ENCODE measurements around the gene XIRP2.
A peak's percentile ranks its signal among the peaks of the same experiment; 100 is the strongest.

XIRP2 gene

GRCh38 chr2:166897666-166898065 lies 9.4 kb downstream of the XIRP2 start:
- Histone ChIP-seq H3K4ac (ENCODE audit: low read length) (no peak overlapping the region), H2BK5ac (ENCODE audit: low read length) (no peak overlapping the region), H3K4me2 (ENCODE audit: insufficient read depth, low read length, poor library complexity, severe bottlenecking) (no peak overlapping the region), H2BK120ac (ENCODE audit: low read depth, low read length) (no peak overlapping the region), H2AFZ (ENCODE audit: low read length) (no peak overlapping the region), H2BK15ac (ENCODE audit: low read length) (no peak overlapping the region), H3K9me3 (replicated peaks in 1 of 2; ENCODE audit: control insufficient read depth in 2 of 2, insufficient read depth in 1 of 2, low read depth in 1 of 2, low read length in 2 of 2) (peaks cover 0 to 2% of the 10 kb centered on the region in 2 donors), H3K27ac (replicated peaks; ENCODE audit: low read length) (no peak overlapping the region), H2AK5ac (ENCODE audit: low read depth, low read length) (no peak overlapping the region), H3K79me1 (ENCODE audit: low read depth, low read length) (no peaks in the 10 kb centered on the region), H3K27me3 (ENCODE audit: control insufficient read depth in 3 of 3, insufficient read depth in 3 of 3, low read depth in 1 of 3, low read length in 3 of 3) (no peaks in the 10 kb centered on the region), H3K9ac (ENCODE audit: low read depth, low read length, poor library complexity) (no peak overlapping the region), H4K91ac (ENCODE audit: low read depth, low read length, poor library complexity) (no peak overlapping the region), H3K23ac (ENCODE audit: low read depth, low read length, poor library complexity) (no peak overlapping the region), H4K8ac (ENCODE audit: low read depth, low read length) (no peak overlapping the region), H3K4me1 (ENCODE audit: control insufficient read depth in 2 of 2, insufficient read depth in 1 of 2, low read depth in 1 of 2, low read length in 2 of 2) (no peaks in the 10 kb centered on the region), H3K36me3 (replicated peaks in 1 of 2; ENCODE audit: control insufficient read depth in 2 of 2, insufficient read depth in 2 of 2, low read length in 2 of 2) (no peaks in the 10 kb centered on the region), H3K18ac (ENCODE audit: low read length) (no peak overlapping the region), H3K14ac (ENCODE audit: low read length) (no peak overlapping the region), H3K4me3 (ENCODE audit: low read length in 2 of 2) (no peak overlapping the region), H2BK12ac (ENCODE audit: low read length) (no peak overlapping the region)
- DNase-seq (ENCODE audit: low spot score) = no peak

GRCh38 chr2:166899676-166900075 lies 11.4 kb downstream of the XIRP2 start:
- H3K9me3 ChIP-seq (replicated peaks in 1 of 2; ENCODE audit: control insufficient read depth in 2 of 2, insufficient read depth in 1 of 2, low read depth in 1 of 2, low read length in 2 of 2) = peaks cover 0 to 2% of the 10 kb centered on the region in 2 donors
- no peak overlapping the region for H2BK15ac ChIP-seq (ENCODE audit: low read length)
- no peaks in the 10 kb centered on the region for H3K4me1 ChIP-seq (ENCODE audit: control insufficient read depth in 2 of 2, insufficient read depth in 1 of 2, low read depth in 1 of 2, low read length in 2 of 2)
- no peaks in the 10 kb centered on the region for H3K27me3 ChIP-seq (ENCODE audit: control insufficient read depth in 3 of 3, insufficient read depth in 3 of 3, low read depth in 1 of 3, low read length in 3 of 3)
- no peak overlapping the region for H2BK5ac ChIP-seq (ENCODE audit: low read length)
- H2AK5ac ChIP-seq (ENCODE audit: low read depth, low read length) = no peak overlapping the region
- no peak overlapping the region for H4K91ac ChIP-seq (ENCODE audit: low read depth, low read length, poor library complexity)
- no peak overlapping the region for H3K4me3 ChIP-seq (ENCODE audit: low read length in 2 of 2)
- H2AFZ ChIP-seq (ENCODE audit: low read length) = no peak overlapping the region
- H3K79me1 ChIP-seq (ENCODE audit: low read depth, low read length) = no peaks in the 10 kb centered on the region
- no peak for DNase-seq (ENCODE audit: low spot score)
- H4K8ac ChIP-seq (ENCODE audit: low read depth, low read length) = no peak overlapping the region
- no peak overlapping the region for H3K18ac ChIP-seq (ENCODE audit: low read length)
- H2BK12ac ChIP-seq (ENCODE audit: low read length) = no peak overlapping the region
- H3K4me2 ChIP-seq (ENCODE audit: insufficient read depth, low read length, poor library complexity, severe bottlenecking) = no peak overlapping the region
- H3K23ac ChIP-seq (ENCODE audit: low read depth, low read length, poor library complexity) = no peak overlapping the region
- no peak overlapping the region for H3K9ac ChIP-seq (ENCODE audit: low read depth, low read length, poor library complexity)
- H2BK120ac ChIP-seq (ENCODE audit: low read depth, low read length) = no peak overlapping the region
- H3K36me3 ChIP-seq (replicated peaks in 1 of 2; ENCODE audit: control insufficient read depth in 2 of 2, insufficient read depth in 2 of 2, low read length in 2 of 2) = no peaks in the 10 kb centered on the region
- WGBS, 2 donors (ENCODE audit: extremely low coverage in 2 of 2, insufficient read length in 2 of 2, insufficient replicate concordance in 1 of 2) = no CpG with 5 or more reads among the region's 5 CpGs
- no peak overlapping the region for H3K4ac ChIP-seq (ENCODE audit: low read length)
- no peak overlapping the region for H3K14ac ChIP-seq (ENCODE audit: low read length)
- H3K27ac ChIP-seq (replicated peaks; ENCODE audit: low read length) = no peak overlapping the region

- no peak overlapping the region for H3K23ac ChIP-seq (ENCODE audit: low read depth, low read length, poor library complexity)
- H3K27ac ChIP-seq (replicated peaks; ENCODE audit: low read length) = no peak overlapping the region
- no peak overlapping the region for H3K9ac ChIP-seq (ENCODE audit: low read depth, low read length, poor library complexity)
- peak overlapping the region; percentile 25 for H2AFZ ChIP-seq (ENCODE audit: low read length)
- no peaks in the 10 kb centered on the region for H3K4me1 ChIP-seq (ENCODE audit: control insufficient read depth in 2 of 2, insufficient read depth in 1 of 2, low read depth in 1 of 2, low read length in 2 of 2)
- no peak overlapping the region for H2BK120ac ChIP-seq (ENCODE audit: low read depth, low read length)
- no peaks in the 10 kb centered on the region for H3K36me3 ChIP-seq (replicated peaks in 1 of 2; ENCODE audit: control insufficient read depth in 2 of 2, insufficient read depth in 2 of 2, low read length in 2 of 2)
- no peaks in the 10 kb centered on the region for H3K27me3 ChIP-seq (ENCODE audit: control insufficient read depth in 3 of 3, insufficient read depth in 3 of 3, low read depth in 1 of 3, low read length in 3 of 3)
- H3K18ac ChIP-seq (ENCODE audit: low read length) = no peak overlapping the region
- H2BK12ac ChIP-seq (ENCODE audit: low read length) = no peak overlapping the region
- no peak overlapping the region for H3K4me3 ChIP-seq (ENCODE audit: low read length in 2 of 2)
- no peak overlapping the region for H2BK15ac ChIP-seq (ENCODE audit: low read length)
- no peak overlapping the region for H3K4ac ChIP-seq (ENCODE audit: low read length)
- H4K8ac ChIP-seq (ENCODE audit: low read depth, low read length) = no peak overlapping the region
- no CpG with 5 or more reads among the region's 2 CpGs for WGBS, 2 donors (ENCODE audit: extremely low coverage in 2 of 2, insufficient read length in 2 of 2, insufficient replicate concordance in 1 of 2)
- no peak overlapping the region for H2AK5ac ChIP-seq (ENCODE audit: low read depth, low read length)
- no peaks in the 10 kb centered on the region for H3K79me1 ChIP-seq (ENCODE audit: low read depth, low read length)
- no peak overlapping the region for H3K14ac ChIP-seq (ENCODE audit: low read length)
- H4K91ac ChIP-seq (ENCODE audit: low read depth, low read length, poor library complexity) = no peak overlapping the region
- no peaks in the 10 kb centered on the region for H3K9me3 ChIP-seq (replicated peaks in 1 of 2; ENCODE audit: control insufficient read depth in 2 of 2, insufficient read depth in 1 of 2, low read depth in 1 of 2, low read length in 2 of 2)
- H3K4me2 ChIP-seq (ENCODE audit: insufficient read depth, low read length, poor library complexity, severe bottlenecking) = no peak overlapping the region
- peak; percentile 6 for DNase-seq (ENCODE audit: low spot score)
- no peak overlapping the region for H2BK5ac ChIP-seq (ENCODE audit: low read length)
Observed at GRCh38 chr2:166900700-166901099, 12.4 kb downstream of the XIRP2 start.

- H2AK5ac ChIP-seq (ENCODE audit: low read depth, low read length) = no peak overlapping the region
- no peak overlapping the region for H3K27ac ChIP-seq (replicated peaks; ENCODE audit: low read length)
- H3K36me3 ChIP-seq (replicated peaks in 1 of 2; ENCODE audit: control insufficient read depth in 2 of 2, insufficient read depth in 2 of 2, low read length in 2 of 2) = no peaks in the 10 kb centered on the region
- no peaks in the 10 kb centered on the region for H3K9me3 ChIP-seq (replicated peaks in 1 of 2; ENCODE audit: control insufficient read depth in 2 of 2, insufficient read depth in 1 of 2, low read depth in 1 of 2, low read length in 2 of 2)
- H3K4me1 ChIP-seq (ENCODE audit: control insufficient read depth in 2 of 2, insufficient read depth in 1 of 2, low read depth in 1 of 2, low read length in 2 of 2) = no peaks in the 10 kb centered on the region
- no peak overlapping the region for H3K4me3 ChIP-seq (ENCODE audit: low read length in 2 of 2)
- DNase-seq (ENCODE audit: low spot score) = no peak
- H3K23ac ChIP-seq (ENCODE audit: low read depth, low read length, poor library complexity) = no peak overlapping the region
- no peak overlapping the region for H2BK5ac ChIP-seq (ENCODE audit: low read length)
- H2BK120ac ChIP-seq (ENCODE audit: low read depth, low read length) = no peak overlapping the region
- H2BK15ac ChIP-seq (ENCODE audit: low read length) = no peak overlapping the region
- no peak overlapping the region for H3K18ac ChIP-seq (ENCODE audit: low read length)
- no peaks in the 10 kb centered on the region for H3K27me3 ChIP-seq (ENCODE audit: control insufficient read depth in 3 of 3, insufficient read depth in 3 of 3, low read depth in 1 of 3, low read length in 3 of 3)
- no peak overlapping the region for H2BK12ac ChIP-seq (ENCODE audit: low read length)
- no peak overlapping the region for H3K4me2 ChIP-seq (ENCODE audit: insufficient read depth, low read length, poor library complexity, severe bottlenecking)
- no peak overlapping the region for H3K9ac ChIP-seq (ENCODE audit: low read depth, low read length, poor library complexity)
- no peak overlapping the region for H4K91ac ChIP-seq (ENCODE audit: low read depth, low read length, poor library complexity)
- no CpG with 5 or more reads among the region's 2 CpGs for WGBS, 2 donors (ENCODE audit: extremely low coverage in 2 of 2, insufficient read length in 2 of 2, insufficient replicate concordance in 1 of 2)
- H3K79me1 ChIP-seq (ENCODE audit: low read depth, low read length) = no peaks in the 10 kb centered on the region
- H4K8ac ChIP-seq (ENCODE audit: low read depth, low read length) = no peak overlapping the region
- no peak overlapping the region for H3K4ac ChIP-seq (ENCODE audit: low read length)
- H2AFZ ChIP-seq (ENCODE audit: low read length) = peak overlapping the region; percentile 25
- no peak overlapping the region for H3K14ac ChIP-seq (ENCODE audit: low read length)
Observed at GRCh38 chr2:166901336-166901735, 13.1 kb downstream of the XIRP2 start.

Measured in neuronal stem cell (in vitro differentiated cells).